GM12801 (cell line): ENCODE results near the gene IGSF6.

ENCODE experiments used
- TF ChIP-seq, protein P1 (sequence below): IDR thresholded peaks from one replicate; pipeline ENCODE4 v1.5.1; 2011; ENCODE audit warnings: control low read depth; ENCODE audit not compliant: insufficient read length; ENCODE audit errors: extremely low read depth

Gene IGSF6

DNA sequence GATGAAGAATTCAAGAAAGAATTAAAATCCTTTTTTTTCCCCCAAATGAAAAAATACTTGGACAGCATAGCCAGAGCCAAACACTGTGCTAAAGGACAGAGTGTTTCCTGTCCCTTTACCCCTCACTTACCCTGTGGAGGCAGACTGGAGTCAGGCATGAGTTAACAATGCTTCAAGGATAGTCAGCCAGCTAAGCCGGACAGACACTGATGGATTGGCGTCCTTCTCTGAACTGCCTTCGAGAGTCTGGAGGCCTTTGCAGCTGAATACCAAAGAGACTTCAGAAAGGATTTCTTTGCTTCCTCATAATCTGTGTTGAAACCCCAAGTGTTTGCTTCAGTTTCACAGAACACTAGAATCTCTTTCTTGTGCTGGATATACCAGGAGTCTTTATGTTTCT, 48.5 kb downstream of the IGSF6 start:
- TF ChIP-seq, protein P1, sequence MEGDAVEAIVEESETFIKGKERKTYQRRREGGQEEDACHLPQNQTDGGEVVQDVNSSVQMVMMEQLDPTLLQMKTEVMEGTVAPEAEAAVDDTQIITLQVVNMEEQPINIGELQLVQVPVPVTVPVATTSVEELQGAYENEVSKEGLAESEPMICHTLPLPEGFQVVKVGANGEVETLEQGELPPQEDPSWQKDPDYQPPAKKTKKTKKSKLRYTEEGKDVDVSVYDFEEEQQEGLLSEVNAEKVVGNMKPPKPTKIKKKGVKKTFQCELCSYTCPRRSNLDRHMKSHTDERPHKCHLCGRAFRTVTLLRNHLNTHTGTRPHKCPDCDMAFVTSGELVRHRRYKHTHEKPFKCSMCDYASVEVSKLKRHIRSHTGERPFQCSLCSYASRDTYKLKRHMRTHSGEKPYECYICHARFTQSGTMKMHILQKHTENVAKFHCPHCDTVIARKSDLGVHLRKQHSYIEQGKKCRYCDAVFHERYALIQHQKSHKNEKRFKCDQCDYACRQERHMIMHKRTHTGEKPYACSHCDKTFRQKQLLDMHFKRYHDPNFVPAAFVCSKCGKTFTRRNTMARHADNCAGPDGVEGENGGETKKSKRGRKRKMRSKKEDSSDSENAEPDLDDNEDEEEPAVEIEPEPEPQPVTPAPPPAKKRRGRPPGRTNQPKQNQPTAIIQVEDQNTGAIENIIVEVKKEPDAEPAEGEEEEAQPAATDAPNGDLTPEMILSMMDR: no peak

DNA sequence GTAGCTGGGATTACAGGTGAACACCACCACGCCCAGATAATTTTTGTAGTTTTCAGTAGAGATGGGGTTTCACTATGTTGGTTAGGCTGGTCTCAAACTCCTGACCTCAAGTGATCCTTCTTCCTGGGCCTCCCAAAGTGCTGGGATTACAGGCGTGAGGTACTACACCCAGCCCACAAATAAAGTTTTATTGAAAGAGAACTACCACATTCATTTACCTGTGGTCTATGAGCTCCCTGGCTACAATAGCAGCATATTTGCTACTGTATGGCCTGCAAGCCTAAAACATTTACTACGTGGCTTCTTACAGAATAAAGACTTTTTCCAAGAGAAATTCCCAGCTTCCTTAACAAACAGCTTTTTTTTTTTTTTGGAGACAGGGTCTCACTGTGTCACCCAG, 49.6 kb downstream of the IGSF6 start:
- TF ChIP-seq, protein P1: no peak

DNA sequence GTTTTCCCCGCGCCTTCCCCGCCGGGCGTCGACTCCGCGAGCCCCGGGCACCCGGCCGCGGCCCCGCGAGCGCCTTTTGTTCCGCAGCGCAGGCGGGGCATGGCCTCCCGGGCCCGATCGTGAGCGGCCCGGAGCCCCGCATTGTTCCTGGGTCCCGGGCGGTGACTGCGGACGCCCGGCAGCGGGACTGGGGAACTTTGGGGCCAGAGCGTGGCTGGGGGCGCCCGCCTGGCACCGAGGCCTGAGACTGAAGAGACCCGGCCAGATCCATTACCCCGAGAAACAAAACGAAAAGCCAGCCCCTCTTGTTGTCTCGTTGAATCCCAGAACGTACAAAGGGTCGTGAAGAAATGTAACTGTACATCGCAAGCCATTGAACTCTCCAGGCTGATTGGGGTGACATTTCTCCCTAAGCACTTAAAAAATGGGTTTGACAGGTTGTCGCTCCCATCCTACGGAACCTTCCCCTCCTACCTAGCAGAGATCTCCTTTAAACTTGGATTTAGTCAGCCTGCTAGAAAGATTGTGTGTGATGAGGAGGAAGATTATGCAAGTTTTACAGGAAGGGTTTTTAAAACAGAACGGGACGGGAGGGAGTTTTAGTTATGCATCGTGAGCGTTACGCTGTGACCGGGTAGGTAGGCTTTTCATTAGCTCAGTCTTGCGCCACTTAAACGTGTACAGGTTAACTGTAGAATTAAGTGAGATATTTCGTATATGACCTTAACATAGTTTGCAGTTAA, 52.2 kb downstream of the IGSF6 start:
- TF ChIP-seq, protein P1: no peak

DNA sequence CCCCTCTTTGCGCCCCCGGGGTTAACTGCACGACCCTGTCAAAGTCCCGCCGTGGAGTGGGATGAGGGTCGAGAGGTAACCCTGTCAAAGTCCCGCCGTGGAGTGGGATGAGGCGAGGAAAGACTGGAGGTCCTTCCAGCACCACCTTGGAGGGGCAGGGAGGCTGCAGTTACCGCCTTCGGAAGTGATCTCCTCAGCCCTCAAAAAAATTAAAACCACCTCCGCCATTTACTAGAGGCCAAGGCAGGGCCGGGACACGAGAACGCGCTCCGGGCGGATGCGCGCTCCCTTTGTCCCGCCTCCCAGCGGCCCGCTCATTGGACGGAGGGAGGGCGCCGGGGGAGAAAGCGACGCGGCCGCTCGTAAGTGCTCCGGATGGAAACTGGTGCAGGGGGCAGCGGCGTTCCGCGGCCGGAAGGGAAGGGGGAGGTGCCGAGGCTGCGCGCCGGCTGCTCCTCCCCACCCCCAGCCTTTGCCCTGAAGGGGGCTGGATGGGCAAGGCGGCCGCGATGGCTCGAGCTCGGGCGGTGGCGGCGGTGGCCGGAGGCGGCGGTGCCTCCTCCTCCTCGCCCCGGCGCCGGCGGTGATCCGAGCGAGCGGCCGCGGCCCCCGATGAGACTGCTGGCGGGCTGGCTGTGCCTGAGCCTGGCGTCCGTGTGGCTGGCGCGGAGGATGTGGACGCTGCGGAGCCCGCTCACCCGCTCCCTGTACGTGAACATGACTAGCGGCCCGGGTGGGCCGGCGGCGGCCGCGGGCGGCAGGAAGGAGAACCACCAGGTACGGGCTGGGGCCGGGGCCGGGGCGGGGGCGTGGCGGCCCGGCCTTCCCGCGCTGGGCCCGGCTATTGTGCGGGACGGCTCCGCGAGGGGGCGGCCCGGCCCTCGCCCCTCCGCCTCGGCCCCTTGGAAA, 53.0 kb downstream of the IGSF6 start, which contains the start of gene METTL9:
Gene METTL9, plus strand, starts transcription at position 456 of the 909 bp plus-strand sequence. Its CDS starts 157 bp downstream, at position 613.
- TF ChIP-seq, protein P1: no peak

- TF ChIP-seq, protein P1: no peak
Measured at GRCh38 chr16:21598701-21599121, 53.7 kb downstream of the IGSF6 start.

DNA sequence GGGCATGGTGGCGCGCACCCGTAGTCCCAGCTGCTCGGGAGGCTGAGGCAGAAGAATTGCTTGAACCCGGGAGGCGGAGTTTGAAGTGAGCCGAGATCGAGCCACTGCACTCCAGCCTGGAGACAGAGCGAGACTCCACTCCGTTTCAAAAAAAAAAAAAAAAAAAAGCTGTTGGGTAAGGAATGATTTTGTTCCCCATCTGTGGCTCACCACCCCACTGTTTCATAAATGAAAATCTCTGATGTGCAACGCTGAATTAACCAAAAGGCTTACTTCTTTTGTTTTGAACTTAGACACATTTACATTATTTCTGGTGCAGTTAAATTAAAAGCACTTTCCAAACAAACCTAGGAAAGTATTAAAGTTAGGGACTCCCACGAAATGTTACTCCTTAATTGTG, 54.2 kb downstream of the IGSF6 start:
- TF ChIP-seq, protein P1: no peak

DNA sequence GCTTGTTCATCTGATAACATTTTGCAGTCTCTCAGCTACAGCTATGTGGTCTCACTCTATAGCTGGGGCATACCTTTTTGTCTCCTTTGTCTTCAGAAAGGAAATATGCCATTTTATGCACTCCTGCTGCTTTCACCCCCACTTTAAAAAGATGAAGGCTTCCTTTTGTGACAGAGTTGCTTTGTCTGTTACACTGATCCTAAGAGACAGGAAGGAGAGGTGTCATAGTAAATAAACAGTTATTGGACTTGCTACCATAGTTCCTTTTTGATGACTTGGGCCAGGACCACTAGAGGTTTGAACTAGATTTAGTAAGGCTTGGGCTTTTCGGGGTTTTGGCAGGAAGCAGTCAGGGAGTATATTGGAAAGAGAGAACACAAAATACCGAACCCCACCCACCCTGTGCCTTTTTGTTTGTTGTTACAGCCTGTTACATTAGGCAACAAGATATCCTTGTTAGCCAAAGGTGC, 54.8 kb downstream of the IGSF6 start:
- TF ChIP-seq, protein P1: no peak
